A673 (cell line): ENCODE results near the gene LHB.
"Not testable (repeated sequence)": the region's sequence is repeated elsewhere in the genome, so short reads cannot be mapped to it uniquely, and the experiment has no call there.

ENCODE experiments used
- EZH2 ChIP-seq: fragments of 200-600 bp; sonication (generic); IDR thresholded peaks from 2 replicates; pipeline ENCODE4 v1.6.1; 2017; ENCODE audit warnings: borderline replicate concordance, low read depth, mild to moderate bottlenecking, mixed read lengths, antibody characterized with exemption, low read length; ENCODE audit not compliant: poor library complexity, severe bottlenecking
- TF ChIP-seq, protein P1 (sequence below): fragments of 300-800, 200-600 bp; sonication (generic); conservative IDR thresholded peaks from 2 replicates; pipeline ENCODE4 v1.5.1; 2017; ENCODE audit warnings: low read depth, mild to moderate bottlenecking, antibody characterized with exemption, low read length, moderate library complexity, mixed read lengths

DNA sequence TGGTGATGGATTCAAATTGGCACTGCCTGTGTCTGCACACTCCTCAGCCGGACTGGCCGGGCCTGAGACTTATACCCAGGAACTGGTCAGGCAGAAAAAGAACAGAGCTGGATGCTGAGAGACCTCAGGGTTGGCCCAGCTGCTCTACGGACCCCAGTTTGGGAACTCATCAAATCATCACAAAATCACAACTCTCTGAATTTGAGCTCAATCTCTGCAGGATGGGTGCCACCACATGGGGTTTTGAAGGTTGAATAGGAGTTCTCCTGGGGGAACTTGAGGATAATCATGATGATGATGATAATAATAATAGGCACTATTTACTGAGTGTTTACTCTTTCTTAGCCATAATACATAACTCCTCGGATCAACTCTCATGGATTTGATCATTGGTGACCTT lies 25.8 kb upstream of the LHB start:
- TF ChIP-seq, protein P1, sequence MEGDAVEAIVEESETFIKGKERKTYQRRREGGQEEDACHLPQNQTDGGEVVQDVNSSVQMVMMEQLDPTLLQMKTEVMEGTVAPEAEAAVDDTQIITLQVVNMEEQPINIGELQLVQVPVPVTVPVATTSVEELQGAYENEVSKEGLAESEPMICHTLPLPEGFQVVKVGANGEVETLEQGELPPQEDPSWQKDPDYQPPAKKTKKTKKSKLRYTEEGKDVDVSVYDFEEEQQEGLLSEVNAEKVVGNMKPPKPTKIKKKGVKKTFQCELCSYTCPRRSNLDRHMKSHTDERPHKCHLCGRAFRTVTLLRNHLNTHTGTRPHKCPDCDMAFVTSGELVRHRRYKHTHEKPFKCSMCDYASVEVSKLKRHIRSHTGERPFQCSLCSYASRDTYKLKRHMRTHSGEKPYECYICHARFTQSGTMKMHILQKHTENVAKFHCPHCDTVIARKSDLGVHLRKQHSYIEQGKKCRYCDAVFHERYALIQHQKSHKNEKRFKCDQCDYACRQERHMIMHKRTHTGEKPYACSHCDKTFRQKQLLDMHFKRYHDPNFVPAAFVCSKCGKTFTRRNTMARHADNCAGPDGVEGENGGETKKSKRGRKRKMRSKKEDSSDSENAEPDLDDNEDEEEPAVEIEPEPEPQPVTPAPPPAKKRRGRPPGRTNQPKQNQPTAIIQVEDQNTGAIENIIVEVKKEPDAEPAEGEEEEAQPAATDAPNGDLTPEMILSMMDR: not testable (repeated sequence)
- TF ChIP-seq EZH2: not testable (repeated sequence)
